Esophagus muscularis mucosa (tissue), 4 donors: ENCODE data around the gene RPH3AL.

Experiments
- CTCF ChIP-seq, 3 experiments: fragments of 200-600 bp in 2 of 3; fragments of 450-650 bp in 1 of 3; sonication (generic) in 2 of 3; IDR thresholded peaks; one replicate each; pipeline ENCODE4 v1.5.1; 2017 to 2019; ENCODE audit warnings: antibody characterized with exemption in 3 of 3, mild to moderate bottlenecking in 2 of 3, moderate library complexity in 1 of 3
- EP300 ChIP-seq: sonication (generic); formaldehyde crosslinking; IDR thresholded peaks from one replicate; pipeline ENCODE4 v1.6.1; 2017; ENCODE audit warnings: antibody characterized with exemption
- POLR2A ChIP-seq: fragments of 450-650 bp; IDR thresholded peaks from one replicate; pipeline ENCODE4 v1.6.1; 2017; ENCODE audit warnings: antibody characterized with exemption, moderate library complexity, mild to moderate bottlenecking, low read depth
- POLR2AphosphoS5 ChIP-seq, 2 donors: sonication (generic); formaldehyde crosslinking; IDR thresholded peaks; one replicate each; pipeline ENCODE4 v1.6.1; 2017; ENCODE audit warnings: antibody characterized with exemption in 2 of 2

- TF ChIP-seq CTCF (IDR thresholded peaks at IDR 0.05) (no peak), POLR2A (no peak), POLR2AphosphoS5 (IDR thresholded peaks at IDR 0.05) (no peak), EP300 (no peak)
Measured at GRCh38 chr17:388087-388486, 35.5 kb upstream of the RPH3AL start.
